Measurements from ENCODE around the gene CMIP.
A peak's percentile ranks its signal among the peaks of the same experiment; 100 is the strongest.

- TF ChIP-seq ZBTB33 (IDR thresholded peaks at IDR 0.05) = no peak
- TF ChIP-seq GATAD2B (conservative IDR thresholded peaks at IDR 0.05; ENCODE audit: low read depth) = no peak
- no peak for TF ChIP-seq BACH1 (IDR thresholded peaks at IDR 0.05; ENCODE audit: borderline replicate concordance)
- no peak for TF ChIP-seq HCFC1 (IDR thresholded peaks at IDR 0.05; ENCODE audit: low read length)
- TF ChIP-seq ZNF592 (IDR thresholded peaks at IDR 0.05) = no peak
- TF ChIP-seq POLR2A (IDR thresholded peaks at IDR 0.05; ENCODE audit: low read depth, low read length) = no peak
- no peak for TF ChIP-seq RELA (IDR thresholded peaks at IDR 0.05; ENCODE audit: borderline replicate concordance, partially characterized antibody)
- TF ChIP-seq CTCF (IDR thresholded peaks at IDR 0.05 in 2 of 3, conservative IDR thresholded peaks at IDR 0.05 in 1 of 3; ENCODE audit: control insufficient read depth in 2 of 3, extremely low read depth in 1 of 3, insufficient read depth in 1 of 3, low read depth in 3 of 3, low read length in 3 of 3) = peak; percentile 62 to 84 (median 68); a peak in 5 of 6 replicates
- no peak for TF ChIP-seq POLR2AphosphoS5 (IDR thresholded peaks at IDR 0.05; ENCODE audit: low read length)
- TF ChIP-seq FOXK2 (IDR thresholded peaks at IDR 0.05) = no peak
- no peak for TF ChIP-seq CBFB (IDR thresholded peaks at IDR 0.05; ENCODE audit: low read depth)
- TF ChIP-seq MLLT1 (IDR thresholded peaks at IDR 0.05) = no peak
- TF ChIP-seq CUX1 (IDR thresholded peaks at IDR 0.05; ENCODE audit: insufficient replicate concordance, low read depth, low read length) = no peak
Observed at GRCh38 chr16:81623365-81624102, 178.9 kb downstream of the CMIP start.

All from GM12878 (cell line).